Ishikawa (cell line): ENCODE data around the gene SLC37A3.

ENCODE experiments used
- CEBPB ChIP-seq: IDR thresholded peaks from 2 replicates; pipeline ENCODE4 v1.6.1; 2012
- CREB1 ChIP-seq: IDR thresholded peaks from 2 replicates; pipeline ENCODE4 v1.6.1; 2012; ENCODE audit warnings: low read depth
- EGR1 ChIP-seq: IDR thresholded peaks from 2 replicates; pipeline ENCODE4 v1.6.1; 2012
- EP300 ChIP-seq: IDR thresholded peaks from 2 replicates; pipeline ENCODE4 v1.6.1; 2012; ENCODE audit warnings: borderline replicate concordance
- FOXM1 ChIP-seq: IDR thresholded peaks from 2 replicates; pipeline ENCODE4 v1.6.1; 2012; ENCODE audit warnings: low read depth, borderline replicate concordance
- NFIC ChIP-seq: IDR thresholded peaks from 2 replicates; pipeline ENCODE4 v1.6.1; 2012
- RAD21 ChIP-seq: IDR thresholded peaks from 2 replicates; pipeline ENCODE4 v1.6.1; 2012; ENCODE audit warnings: low read depth
- TAF1 ChIP-seq: IDR thresholded peaks from 2 replicates; pipeline ENCODE4 v1.6.1; 2012; ENCODE audit warnings: low read depth, mild to moderate bottlenecking
- TCF12 ChIP-seq: IDR thresholded peaks from 2 replicates; pipeline ENCODE4 v1.6.1; 2012; ENCODE audit warnings: low read depth
- TEAD4 ChIP-seq: IDR thresholded peaks from 2 replicates; pipeline ENCODE4 v1.6.1; 2012
- YY1 ChIP-seq: IDR thresholded peaks from 2 replicates; pipeline ENCODE4 v1.6.1; 2012; ENCODE audit warnings: low read depth
- ZBTB7A ChIP-seq: IDR thresholded peaks from 2 replicates; pipeline ENCODE4 v1.6.1; 2012; ENCODE audit warnings: low read depth
- TF ChIP-seq, protein P1 (sequence below): IDR thresholded peaks from 2 replicates; pipeline ENCODE4 v1.6.1; 2012; ENCODE audit warnings: low read depth, mild to moderate bottlenecking
- TF ChIP-seq, protein P2 (sequence below): IDR thresholded peaks from 2 replicates; pipeline ENCODE4 v1.6.1; 2012
- TF ChIP-seq, protein P3 (sequence below): IDR thresholded peaks from 2 replicates; pipeline ENCODE4 v1.6.1; 2012

SLC37A3 gene

DNA sequence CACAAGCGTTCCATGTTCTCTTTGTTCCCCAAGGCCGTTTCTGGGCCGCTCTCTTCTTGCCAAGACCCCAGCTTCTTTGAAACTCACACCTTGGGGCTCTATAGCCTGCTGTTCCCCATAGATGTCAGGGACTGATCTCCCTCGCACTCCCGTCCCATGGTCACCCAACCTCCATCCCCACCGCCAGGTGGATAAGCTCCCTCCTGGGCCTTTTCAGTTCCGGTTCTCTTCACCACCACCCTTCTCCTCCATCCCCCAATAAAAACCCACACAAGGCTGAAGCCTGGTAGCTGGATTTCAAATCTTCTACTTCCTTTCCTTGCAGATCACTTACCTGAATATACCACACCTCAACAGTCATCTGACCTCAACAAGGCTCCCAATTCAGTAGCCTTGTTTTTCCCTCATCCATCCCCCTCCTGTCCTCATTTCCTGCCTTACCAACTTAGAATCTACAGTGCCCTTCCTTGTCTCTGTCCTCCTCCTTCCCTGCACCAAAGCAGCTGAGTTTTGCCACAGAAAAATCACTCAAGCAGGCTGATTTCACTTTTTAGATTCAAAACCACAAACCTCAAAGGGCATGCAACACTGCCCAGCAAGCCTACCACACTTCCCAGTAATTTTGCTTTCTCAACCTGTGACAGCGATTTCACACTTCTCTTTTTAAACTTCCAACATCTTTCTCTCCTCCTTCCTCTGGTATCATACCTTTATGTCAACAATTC, 7.7 kb downstream of the SLC37A3 start:
- TF ChIP-seq, protein P1, sequence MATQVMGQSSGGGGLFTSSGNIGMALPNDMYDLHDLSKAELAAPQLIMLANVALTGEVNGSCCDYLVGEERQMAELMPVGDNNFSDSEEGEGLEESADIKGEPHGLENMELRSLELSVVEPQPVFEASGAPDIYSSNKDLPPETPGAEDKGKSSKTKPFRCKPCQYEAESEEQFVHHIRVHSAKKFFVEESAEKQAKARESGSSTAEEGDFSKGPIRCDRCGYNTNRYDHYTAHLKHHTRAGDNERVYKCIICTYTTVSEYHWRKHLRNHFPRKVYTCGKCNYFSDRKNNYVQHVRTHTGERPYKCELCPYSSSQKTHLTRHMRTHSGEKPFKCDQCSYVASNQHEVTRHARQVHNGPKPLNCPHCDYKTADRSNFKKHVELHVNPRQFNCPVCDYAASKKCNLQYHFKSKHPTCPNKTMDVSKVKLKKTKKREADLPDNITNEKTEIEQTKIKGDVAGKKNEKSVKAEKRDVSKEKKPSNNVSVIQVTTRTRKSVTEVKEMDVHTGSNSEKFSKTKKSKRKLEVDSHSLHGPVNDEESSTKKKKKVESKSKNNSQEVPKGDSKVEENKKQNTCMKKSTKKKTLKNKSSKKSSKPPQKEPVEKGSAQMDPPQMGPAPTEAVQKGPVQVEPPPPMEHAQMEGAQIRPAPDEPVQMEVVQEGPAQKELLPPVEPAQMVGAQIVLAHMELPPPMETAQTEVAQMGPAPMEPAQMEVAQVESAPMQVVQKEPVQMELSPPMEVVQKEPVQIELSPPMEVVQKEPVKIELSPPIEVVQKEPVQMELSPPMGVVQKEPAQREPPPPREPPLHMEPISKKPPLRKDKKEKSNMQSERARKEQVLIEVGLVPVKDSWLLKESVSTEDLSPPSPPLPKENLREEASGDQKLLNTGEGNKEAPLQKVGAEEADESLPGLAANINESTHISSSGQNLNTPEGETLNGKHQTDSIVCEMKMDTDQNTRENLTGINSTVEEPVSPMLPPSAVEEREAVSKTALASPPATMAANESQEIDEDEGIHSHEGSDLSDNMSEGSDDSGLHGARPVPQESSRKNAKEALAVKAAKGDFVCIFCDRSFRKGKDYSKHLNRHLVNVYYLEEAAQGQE = no peak
- TF ChIP-seq TCF12 = no peak
- no peak for TF ChIP-seq YY1
- no peak for TF ChIP-seq EP300
- TF ChIP-seq CREB1 = no peak
- TF ChIP-seq TEAD4 = no peak
- TF ChIP-seq TAF1 = no peak

DNA sequence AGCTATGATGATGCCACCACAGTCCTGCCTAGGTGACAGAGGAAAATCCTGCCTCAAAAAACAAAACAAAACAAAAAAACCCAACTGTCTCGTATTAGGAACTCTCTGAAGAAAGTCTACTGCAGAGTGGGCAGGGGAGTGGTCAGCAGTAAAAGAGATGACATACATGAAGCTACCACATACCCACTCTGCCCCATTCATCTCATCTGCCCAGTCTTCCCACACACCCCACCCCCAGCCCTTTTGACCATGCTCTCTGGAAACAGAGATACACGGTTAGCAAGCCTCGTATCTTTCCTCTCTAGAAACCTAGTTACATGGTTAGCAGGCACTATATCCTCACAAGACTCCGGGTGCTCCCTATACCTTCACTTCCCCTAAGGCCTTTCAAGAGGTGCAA, 8.3 kb downstream of the SLC37A3 start:
- TF ChIP-seq RAD21 (no peak), YY1 (no peak), TCF12 (no peak), TEAD4 (no peak), ZBTB7A (no peak), TAF1 (no peak), NFIC (no peak), EGR1 (no peak), FOXM1 (no peak), CEBPB (no peak), EP300 (no peak), CREB1 (no peak)
- TF ChIP-seq, protein P1 = no peak
- TF ChIP-seq, protein P2, sequence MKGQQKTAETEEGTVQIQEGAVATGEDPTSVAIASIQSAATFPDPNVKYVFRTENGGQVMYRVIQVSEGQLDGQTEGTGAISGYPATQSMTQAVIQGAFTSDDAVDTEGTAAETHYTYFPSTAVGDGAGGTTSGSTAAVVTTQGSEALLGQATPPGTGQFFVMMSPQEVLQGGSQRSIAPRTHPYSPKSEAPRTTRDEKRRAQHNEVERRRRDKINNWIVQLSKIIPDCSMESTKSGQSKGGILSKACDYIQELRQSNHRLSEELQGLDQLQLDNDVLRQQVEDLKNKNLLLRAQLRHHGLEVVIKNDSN = no peak
- TF ChIP-seq, protein P3, sequence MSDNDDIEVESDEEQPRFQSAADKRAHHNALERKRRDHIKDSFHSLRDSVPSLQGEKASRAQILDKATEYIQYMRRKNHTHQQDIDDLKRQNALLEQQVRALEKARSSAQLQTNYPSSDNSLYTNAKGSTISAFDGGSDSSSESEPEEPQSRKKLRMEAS = no peak

DNA sequence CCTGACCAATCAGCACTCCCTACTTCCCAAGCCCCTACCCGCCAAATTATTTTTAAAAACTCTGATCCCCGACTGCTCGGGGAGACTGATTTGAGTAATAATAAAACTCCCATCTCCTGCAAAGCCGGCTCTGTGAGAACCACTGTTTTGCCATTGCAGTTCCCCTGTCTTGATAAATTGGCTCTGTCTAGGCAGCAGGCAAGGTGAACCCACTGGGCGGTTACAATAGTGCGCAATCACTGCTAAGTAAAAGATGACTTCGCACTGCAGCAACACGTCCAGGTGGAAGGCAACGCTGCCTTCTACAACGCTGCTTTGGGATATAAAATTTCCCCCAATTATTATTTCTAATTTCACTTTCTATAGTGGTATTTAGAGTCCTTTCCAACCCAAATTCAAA, 8.9 kb downstream of the SLC37A3 start:
- no peak for TF ChIP-seq EGR1
- TF ChIP-seq FOXM1 = no peak
- TF ChIP-seq TAF1 = no peak
- TF ChIP-seq EP300 = no peak
- TF ChIP-seq RAD21 = no peak
- TF ChIP-seq CEBPB = no peak
- TF ChIP-seq CREB1 = no peak
- TF ChIP-seq, protein P2 = no peak
- no peak for TF ChIP-seq ZBTB7A
- no peak for TF ChIP-seq YY1
- TF ChIP-seq, protein P3 = no peak
- TF ChIP-seq TCF12 = no peak
- TF ChIP-seq TEAD4 = no peak
- TF ChIP-seq NFIC = no peak
- TF ChIP-seq, protein P1 = no peak

DNA sequence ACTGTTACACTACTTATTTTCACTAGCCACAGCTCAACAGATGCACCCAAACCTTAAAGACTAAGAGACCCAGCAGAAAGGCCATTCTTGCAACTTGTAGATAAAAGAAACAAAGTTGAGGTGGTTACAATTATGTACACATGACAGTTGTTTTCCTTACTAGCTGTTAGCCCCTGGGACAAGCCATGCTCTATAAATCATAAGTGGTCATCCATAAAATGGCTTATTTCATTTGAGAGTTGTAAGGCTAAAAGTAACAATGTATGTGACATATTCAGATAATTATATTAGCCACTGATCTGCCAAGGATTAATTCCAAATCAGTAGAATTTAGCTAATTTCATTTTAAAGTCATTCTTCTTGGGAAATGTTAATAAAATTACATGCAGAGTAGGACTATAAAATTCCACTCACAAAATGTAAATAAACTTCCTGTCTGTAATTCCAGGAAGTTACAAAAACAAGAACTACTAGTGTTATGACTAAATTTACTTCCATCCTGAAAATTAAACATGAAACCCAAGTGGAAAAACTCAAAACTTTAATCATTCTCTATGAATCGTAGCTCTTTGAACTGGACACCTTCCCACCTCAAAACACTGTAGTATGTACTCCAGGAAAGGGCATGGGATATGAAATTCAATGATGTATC, 13.3 kb downstream of the SLC37A3 start:
- TF ChIP-seq FOXM1 (no peak), RAD21 (no peak), EP300 (no peak), EGR1 (no peak), CEBPB (no peak), YY1 (no peak), NFIC (no peak), CREB1 (no peak), TAF1 (no peak), ZBTB7A (no peak)
- TF ChIP-seq, protein P1 = no peak
- TF ChIP-seq, protein P2 = no peak
